Activated CD4-positive, alpha-beta T cell treated with anti-CD3 and anti-CD28 coated beads, Interleukin-2, Interleukin-6, amounts not matched to agents 100 ng/mL and 50 ng/mL, durations not matched to agents 16 hours and 8 hours (primary cell): ENCODE results near the gene WNK3.
"Not testable (repeated sequence)": the region's sequence is repeated elsewhere in the genome, so short reads cannot be mapped to it uniquely, and the experiment has no call there.

Source experiments
- DNase-seq: peaks from one replicate; pipeline ENCODE4 v3.0.0-alpha.2; 2020

The WNK3 gene

GRCh38 chrX:54357414-54358377 lies at the start of gene WNK3:
WNK3 (minus strand) TSS chrX:54358046.
- peak; percentile 12 for DNase-seq

- no peak for DNase-seq
Observed at GRCh38 chrX:54407266-54407665, 49.4 kb upstream of the WNK3 start.

GRCh38 chrX:54397113-54397512 lies 39.3 kb upstream of the WNK3 start:
- no peak for DNase-seq

GRCh38 chrX:54386314-54386713 lies 28.5 kb upstream of the WNK3 start:
- no peak for DNase-seq

- DNase-seq = not testable (repeated sequence)
Observed at GRCh38 chrX:54384661-54385060, 26.8 kb upstream of the WNK3 start.

GRCh38 chrX:54359408-54359807 lies 1.6 kb upstream of the WNK3 start:
- DNase-seq = no peak

- DNase-seq = peak; percentile 22
Observed at GRCh38 chrX:54358424-54359211, 772 bp upstream of the WNK3 start.

GRCh38 chrX:54352677-54353076 lies 5.2 kb downstream of the WNK3 start:
- DNase-seq = no peak

- DNase-seq = not testable (repeated sequence)
Observed at GRCh38 chrX:54337383-54337782, 20.5 kb downstream of the WNK3 start.

GRCh38 chrX:54325077-54325476 lies 32.8 kb downstream of the WNK3 start:
- DNase-seq = no peak

GRCh38 chrX:54320067-54320466 lies 37.8 kb downstream of the WNK3 start:
- DNase-seq = no peak

- no peak for DNase-seq
Observed at GRCh38 chrX:54306379-54306778, 51.5 kb downstream of the WNK3 start.

- no peak for DNase-seq
Observed at GRCh38 chrX:54301516-54301915, 56.3 kb downstream of the WNK3 start.

GRCh38 chrX:54294306-54294705 lies 63.5 kb downstream of the WNK3 start:
- DNase-seq = no peak

GRCh38 chrX:54292755-54293154 lies 65.1 kb downstream of the WNK3 start:
- DNase-seq = no peak

GRCh38 chrX:54291758-54292157 lies 66.1 kb downstream of the WNK3 start:
- no peak for DNase-seq

- no peak for DNase-seq
Observed at GRCh38 chrX:54288968-54289367, 68.9 kb downstream of the WNK3 start.

- DNase-seq = no peak
Observed at GRCh38 chrX:54288277-54288676, 69.6 kb downstream of the WNK3 start.

- DNase-seq = no peak
Observed at GRCh38 chrX:54281676-54282075, 76.2 kb downstream of the WNK3 start.

GRCh38 chrX:54280466-54280865 lies 77.4 kb downstream of the WNK3 start:
- DNase-seq = no peak

- DNase-seq = no peak
Observed at GRCh38 chrX:54271664-54272063, 86.2 kb downstream of the WNK3 start.

- no peak for DNase-seq
Observed at GRCh38 chrX:54248309-54248708, 109.5 kb downstream of the WNK3 start.

GRCh38 chrX:54246866-54247265 lies 111.0 kb downstream of the WNK3 start:
- no peak for DNase-seq

- DNase-seq = no peak
Observed at GRCh38 chrX:54238588-54238987, 119.3 kb downstream of the WNK3 start.
